Measurements from ENCODE around the gene CACNA2D3.

- TF ChIP-seq CTCF (IDR thresholded peaks at IDR 0.05; ENCODE audit: poor library complexity, severe bottlenecking) = peak; percentile 49
- TF ChIP-seq EZH2 (IDR thresholded peaks at IDR 0.05; ENCODE audit: borderline replicate concordance, insufficient read depth, low read length, poor library complexity, severe bottlenecking) = no peak
- no peak for TF ChIP-seq POLR2AphosphoS5 (IDR thresholded peaks at IDR 0.05)
- peak; percentile 47 for TF ChIP-seq RAD21 (conservative IDR thresholded peaks at IDR 0.05)
- peak; percentile 41 for TF ChIP-seq SMC3 (conservative IDR thresholded peaks at IDR 0.05; ENCODE audit: poor library complexity)
- no peak for TF ChIP-seq EP300 (conservative IDR thresholded peaks at IDR 0.05; ENCODE audit: poor library complexity, severe bottlenecking)
These were observed 715.6 kb downstream of the CACNA2D3 start for GRCh38 chr3:54837964-54838363.

All from neural cell (in vitro differentiated cells).